Central memory CD4-positive, alpha-beta T cell (primary cell): ENCODE measurements around the gene NPHS1.
"Not testable (repeated sequence)": the region's sequence is repeated elsewhere in the genome, so short reads cannot be mapped to it uniquely, and the experiment has no call there.

Source experiments
- DNase-seq: peaks from one replicate; pipeline ENCODE4 v3.0.0; 2022

NPHS1 gene

DNA sequence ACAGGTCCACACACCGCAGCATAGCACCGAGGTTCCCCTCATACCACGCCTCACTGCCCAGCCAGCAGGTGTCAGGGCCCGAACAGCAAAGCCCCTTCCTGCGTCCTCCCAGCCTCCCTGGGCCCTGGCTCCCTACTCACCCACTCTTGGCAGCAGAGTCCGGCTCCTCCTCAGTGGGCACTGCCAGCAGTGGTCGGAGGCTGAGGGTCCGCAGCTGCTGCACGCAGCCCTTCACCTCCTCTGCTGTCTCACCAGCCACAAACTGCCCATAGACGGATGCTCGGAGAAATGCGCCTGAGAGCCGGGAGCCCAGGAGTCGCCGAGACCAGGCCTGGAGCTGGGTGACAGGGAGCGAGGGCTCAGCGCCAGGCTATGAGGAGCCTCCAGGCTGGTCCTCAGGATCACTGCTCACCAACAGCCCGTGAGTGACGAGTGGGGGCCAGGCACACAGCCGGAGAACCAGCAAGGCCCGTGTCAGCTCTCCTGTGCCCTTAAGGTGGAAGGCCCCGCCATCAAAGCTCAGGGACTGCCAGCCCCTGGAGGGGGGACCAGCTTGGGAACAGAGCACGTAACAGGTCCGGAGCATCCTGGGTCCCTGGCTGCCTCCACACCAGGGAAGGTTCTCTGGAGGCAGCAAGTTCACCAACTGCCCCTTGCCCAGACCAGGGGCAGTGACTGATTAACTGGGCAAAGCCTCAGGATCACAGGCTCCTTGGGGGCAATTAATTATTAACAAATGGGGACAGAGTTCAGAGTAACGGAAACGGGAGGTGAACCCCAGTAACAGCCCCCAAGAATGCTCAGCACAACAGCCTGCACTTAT lies 39.9 kb downstream of the NPHS1 start, which contains the start of gene PRODH2:
PRODH2 (minus strand) TSS at position 626 of the 823 bp plus-strand sequence; CDS start at position 586, 40 bp downstream.
- no peak for DNase-seq

DNA sequence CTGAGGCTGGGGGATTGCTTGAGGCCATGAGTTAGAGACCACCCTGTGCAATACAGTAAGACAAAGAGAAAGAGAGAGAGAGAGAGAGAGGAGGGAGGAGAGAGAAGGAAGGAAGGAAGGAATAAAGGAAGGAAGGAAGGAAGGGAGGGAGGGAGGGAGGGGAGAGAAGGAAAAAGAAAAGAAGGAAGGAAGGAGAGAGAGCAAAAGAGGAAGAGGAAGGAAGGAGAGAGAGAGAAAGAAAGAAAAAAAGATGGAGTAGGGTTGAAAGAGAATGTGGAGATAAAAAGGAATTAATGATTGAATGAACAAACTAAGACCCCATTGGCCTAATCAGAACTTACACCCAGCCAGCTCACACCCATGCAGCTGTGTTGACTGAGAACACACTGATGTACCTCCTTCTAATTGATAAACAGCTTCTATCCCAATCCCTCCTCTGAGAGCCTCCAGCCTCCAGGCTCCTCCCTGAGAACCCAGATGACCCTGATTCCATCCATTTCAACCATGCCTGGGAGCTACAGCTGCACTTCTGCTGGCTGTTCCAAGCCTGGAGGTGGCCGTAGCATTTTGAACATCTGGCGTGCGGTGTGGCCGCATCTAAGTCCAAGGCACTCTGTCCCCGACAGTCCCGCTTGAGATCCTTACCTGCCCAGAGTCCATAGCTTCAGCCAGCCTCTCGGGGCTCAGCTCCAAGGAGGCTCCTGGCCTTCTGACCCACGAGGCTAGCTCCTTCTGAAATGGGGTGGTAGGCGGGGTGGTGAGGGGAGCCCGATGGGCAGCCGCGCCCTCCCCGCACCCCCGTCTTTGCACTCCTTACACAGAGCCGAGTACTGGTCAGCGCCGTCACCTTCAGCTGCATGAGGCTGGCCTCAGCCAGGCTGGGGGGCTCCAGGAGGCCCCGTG lies 40.7 kb downstream of the NPHS1 start:
- no peak for DNase-seq

DNA sequence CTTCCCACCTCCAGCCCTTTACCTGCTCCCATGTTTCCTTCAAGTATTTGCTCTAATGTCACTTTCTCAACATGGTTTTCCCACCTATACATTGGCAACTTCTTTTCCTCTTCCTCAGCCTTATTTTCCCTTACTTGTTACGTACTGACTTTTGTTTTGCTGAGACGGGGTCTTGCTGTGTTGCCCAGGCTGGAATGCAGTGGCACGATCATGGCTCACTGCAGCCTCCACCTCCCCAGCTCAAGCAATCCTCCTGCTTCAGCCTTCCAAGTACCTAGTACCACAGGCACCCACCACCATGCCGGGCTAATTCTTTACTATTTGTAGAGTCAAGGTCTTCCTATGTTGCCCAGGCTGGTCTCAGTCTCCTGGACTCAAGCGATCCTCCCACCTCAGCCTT lies 44.7 kb downstream of the NPHS1 start:
- no peak for DNase-seq

DNA sequence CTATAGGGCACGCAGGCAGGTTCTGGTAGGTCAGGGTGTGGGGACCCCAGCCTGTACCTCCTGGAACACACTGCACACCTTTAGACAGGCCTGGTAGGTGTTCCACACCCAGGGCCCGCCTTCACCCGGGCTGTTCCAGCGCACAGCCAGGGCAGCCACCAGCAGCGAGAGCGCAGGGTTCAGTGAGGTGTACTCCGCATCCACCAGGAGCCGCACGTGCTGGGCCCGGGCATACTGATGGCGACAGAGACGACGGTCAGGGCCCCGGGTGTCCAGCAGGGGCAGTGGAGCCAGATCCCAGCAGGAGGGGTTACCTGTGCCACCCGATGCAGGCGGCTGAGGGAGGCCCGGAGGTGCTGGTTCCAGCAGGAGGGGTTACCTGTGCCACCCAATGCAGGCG lies 45.7 kb downstream of the NPHS1 start:
- no peak for DNase-seq

DNA sequence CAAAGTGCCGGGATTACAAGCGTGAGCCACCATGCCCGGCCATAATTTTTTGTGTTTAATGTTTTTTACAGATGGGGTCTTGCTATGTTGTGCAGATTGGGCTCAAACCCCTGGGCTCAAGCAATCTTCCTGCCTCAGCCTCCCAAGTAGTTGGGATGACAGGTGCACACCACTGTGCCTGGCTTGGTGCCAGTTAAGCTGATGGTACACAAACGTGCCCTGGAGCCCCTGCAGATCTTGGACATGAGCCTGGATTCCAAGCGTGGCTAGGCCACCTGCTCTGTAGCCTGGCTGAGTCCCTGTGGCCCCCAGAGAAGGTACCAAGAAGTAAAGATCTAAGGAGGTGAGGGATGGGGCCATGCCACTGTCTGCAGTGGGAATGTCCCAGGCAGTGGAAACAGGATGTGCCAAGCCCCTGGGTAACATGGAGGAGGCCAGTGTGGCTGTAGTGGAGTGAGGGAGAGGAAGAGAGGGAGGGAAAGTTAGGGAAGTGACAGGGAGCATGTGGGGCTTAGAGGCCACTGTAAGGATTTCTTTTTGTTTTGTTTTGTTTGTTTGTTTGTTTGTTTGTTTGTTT lies 46.7 kb downstream of the NPHS1 start:
- no peak for DNase-seq

DNA sequence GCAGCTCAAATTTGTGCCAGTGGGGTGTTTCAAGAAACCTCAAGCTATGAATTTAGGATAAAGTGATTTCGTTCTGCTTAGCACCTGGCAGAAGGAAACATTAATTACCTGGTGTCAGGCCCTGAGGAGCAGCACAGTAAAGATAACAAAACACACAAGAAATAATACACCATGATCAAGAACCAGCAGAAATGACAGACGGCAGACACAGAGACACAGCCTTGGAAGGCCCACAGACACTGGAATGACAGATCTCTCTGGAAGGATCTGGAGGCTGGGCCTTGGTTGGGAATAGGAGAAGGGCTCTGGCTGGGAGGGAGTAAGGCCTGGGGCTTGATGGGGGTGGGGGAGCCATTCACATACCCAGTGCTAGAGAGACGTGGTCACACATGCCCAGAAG lies 50.5 kb downstream of the NPHS1 start:
- no peak for DNase-seq

DNA sequence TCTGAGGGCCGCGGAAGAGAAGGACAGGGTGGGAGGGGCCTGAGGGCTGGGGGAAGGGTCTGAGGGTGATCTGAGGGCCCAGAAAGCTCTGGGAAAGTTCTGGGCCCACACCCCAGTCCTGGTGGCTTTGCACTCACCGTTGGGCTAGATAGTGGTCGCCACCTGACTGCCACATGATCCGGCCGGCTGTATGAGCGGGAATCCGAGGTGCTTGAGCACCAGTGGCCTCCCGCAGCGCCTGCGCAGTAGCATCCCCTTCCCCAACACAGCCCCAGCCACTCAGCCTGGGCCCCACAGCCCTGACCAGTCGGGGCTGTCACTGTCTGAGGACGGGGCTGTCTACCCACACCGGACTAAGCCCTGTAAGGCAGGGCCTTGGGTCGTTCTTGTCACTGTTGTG lies 54.6 kb downstream of the NPHS1 start:
- no peak for DNase-seq

DNA sequence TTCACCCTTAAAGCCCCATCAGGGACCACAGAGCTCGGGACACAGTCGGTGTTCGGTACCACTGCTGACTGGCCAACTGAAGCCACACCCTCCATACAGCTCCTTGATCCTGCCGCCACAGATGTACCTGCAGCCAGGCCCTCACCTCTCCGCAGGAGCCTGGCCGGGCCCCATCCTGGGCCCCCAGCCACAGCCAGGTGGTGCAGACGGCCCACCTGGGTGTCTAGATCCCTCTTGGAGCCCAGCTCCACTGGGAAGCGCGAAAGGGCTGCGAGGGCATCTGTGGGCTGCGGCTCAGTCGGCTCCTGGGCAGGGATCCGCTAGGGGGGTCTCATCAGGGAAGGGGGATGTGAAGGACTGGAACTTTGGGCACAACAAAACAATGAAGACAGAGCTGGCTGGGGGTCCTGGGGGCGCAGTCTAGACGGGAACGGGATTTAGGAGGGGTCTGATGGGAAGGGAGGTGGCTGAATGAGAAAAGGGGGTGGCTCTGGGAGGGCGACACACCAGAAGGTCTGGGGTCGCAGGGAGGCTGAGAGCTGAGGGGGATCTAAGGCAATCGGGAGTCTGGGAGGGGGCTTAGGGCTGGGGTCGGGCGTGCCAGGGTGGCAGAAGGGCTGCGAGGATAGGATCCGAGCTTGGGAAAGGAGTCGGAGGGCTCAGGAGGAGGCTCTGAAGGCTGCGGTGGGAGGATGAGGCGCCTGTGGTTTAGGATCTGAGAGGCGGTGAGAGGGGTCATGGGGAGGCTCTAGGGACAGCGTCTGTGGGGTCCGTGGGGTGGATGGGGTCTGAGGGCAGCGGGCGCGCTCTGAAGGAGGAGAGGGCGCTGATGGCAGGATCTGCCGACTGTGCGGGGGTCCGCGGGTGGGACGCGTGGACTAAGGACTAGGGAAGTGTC lies 55.4 kb downstream of the NPHS1 start:
- no peak for DNase-seq

DNA sequence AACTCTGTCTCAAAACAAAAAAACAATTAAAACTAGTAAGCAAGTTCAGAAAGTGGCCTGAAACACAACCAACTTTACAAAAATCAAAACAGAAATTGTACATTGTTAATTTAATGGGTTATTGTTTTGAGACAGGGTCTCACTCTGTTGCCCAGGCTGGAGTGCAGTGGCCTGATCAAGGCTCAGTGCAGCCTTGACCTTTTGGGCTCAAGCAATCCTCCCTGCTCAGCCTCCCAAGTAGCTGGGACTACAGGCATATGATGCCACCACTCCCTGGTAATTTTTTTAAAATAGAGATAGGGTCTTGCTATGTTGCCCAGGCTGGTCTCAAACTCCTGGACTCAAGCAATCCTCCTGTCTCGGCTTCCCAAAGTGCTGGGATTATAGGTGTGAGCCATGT lies 56.7 kb downstream of the NPHS1 start:
- DNase-seq = not testable (repeated sequence)

DNA sequence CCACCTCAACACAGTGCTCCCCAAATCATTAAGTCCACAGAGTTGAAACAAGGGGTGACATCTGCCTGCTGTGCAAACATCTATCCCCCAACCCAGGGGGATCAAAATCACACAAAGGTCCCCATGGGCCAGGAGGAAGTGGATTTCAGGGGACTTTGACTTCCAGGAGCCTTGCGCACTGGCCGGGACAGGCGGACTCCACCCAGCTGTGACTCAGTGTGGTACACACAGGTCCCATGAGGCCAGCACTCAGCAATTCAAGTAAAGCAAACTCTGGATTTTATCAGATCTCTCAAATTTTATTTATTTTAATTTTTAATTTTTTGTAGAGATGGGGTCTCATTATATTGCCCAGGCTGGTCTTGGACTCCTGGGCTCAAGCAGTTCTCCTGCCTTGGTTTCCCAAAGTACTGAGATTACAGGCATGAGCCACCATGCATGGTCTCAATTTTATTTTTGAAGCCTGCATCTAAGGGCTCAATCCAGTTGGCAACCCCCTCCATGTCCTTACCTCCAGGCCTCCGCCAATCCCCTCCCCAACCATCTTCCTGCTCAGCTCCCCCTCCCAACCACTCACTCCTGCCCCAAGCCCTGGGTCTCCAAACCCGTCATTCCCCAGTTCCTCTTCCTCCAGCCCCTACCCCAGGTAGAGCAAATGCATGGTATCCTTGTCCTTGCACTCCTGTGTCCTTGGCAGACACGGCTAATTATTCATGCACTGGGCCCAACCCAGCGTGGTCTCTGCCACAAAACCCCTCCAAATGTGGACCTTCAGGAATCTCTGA lies 58.7 kb downstream of the NPHS1 start:
- no peak for DNase-seq

DNA sequence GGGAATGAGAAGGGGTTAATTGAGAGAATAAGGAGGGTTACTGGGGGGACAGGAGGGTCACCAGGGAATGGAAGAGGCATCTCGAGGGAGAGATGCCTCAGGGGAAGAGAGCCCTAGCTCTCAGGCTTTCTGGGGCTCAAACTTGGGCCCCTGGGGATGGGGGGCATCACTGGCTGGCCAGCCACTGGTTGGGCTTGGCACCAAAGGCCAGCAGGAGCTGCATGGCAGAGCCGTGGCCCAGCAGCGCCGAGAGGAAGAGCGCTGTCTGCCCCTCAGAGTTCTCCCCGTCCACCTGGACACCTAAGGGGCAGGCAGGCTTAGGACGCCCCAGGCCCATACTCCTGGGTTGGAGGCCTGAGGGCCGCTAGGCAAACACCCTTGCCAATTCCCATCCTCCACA lies 59.4 kb downstream of the NPHS1 start:
- DNase-seq = no peak

DNA sequence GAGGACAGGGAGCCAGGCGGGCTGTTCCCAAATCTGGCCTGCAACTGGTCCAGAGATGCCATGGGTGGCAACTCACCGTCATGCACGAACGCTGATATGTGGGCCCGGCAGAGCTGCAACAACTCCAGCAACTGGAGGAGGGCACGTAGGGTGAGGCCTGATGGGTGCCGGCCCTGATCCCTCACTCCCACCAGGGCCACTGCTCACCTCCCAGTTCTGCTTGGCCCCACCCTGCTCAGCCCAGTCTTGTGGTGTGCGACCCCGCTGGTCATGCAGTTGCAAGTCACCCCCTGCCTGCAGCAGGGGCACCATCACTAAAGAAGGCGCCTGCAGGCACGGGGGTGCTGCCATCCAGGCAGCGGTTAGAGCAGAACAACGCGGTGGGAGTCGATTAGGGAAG lies 60.0 kb downstream of the NPHS1 start:
- no peak for DNase-seq

DNA sequence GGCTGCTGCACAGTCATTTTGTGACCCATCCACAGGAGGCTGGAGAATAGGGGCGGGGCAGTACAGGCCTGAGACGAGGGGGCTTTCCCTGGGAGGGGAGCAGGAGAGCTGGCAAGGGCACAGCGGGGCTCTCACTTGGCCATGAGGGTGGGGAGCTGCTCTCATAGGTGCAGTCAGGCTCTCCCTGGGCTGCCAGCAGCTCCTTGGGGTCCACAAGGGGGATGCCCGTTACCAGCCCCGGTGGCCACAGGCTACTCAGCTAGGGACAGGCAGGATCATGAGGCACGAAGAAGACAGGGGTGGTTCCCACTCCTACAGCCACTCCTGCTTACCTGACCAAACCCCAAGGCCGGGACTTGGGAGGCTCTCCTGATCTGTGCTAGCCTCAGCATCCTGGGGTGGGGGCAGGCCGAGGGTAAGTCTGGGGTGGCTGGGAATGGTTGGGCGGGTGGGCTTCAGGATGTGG lies 60.5 kb downstream of the NPHS1 start:
- no peak for DNase-seq

DNA sequence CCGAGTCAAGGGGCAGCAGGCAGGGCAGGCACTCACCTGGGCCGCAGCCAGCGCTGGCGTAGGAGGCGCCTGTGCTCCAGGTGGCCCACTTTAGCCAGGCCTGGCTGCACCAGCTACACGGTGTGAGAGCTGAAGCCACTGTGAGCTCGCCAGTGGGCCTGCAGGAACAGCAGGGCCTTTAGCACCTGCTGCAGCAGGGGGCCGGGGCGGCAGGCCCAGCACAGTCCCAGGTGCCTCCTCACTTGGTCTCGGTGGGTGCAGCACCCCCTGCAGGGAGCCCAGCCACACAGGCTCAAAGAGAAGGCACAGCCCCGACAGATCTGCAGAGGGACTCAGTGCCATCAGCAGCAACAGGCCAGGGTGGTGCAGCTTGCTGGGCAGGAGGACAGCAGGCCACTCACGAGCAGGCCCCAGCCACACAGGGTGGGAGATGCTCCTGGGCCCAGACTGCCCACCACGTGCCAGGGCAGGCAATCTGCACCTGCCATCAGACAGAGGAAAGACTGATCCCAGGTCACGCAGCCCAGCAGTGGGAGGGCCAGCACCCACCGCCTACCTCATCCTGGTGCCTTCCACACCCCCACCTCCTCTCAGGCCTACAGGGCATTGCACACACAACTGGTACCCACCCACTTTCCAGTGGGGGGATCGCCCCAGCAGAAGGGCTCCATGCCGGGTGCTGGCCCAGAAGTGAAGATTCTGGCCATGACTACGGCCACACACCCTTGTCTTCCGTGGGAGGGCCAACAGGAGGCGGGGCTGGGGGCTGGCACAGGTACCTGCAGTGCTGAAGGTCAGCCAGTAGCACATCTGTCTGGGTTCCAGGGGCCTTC lies 61.1 kb downstream of the NPHS1 start:
- no peak for DNase-seq

DNA sequence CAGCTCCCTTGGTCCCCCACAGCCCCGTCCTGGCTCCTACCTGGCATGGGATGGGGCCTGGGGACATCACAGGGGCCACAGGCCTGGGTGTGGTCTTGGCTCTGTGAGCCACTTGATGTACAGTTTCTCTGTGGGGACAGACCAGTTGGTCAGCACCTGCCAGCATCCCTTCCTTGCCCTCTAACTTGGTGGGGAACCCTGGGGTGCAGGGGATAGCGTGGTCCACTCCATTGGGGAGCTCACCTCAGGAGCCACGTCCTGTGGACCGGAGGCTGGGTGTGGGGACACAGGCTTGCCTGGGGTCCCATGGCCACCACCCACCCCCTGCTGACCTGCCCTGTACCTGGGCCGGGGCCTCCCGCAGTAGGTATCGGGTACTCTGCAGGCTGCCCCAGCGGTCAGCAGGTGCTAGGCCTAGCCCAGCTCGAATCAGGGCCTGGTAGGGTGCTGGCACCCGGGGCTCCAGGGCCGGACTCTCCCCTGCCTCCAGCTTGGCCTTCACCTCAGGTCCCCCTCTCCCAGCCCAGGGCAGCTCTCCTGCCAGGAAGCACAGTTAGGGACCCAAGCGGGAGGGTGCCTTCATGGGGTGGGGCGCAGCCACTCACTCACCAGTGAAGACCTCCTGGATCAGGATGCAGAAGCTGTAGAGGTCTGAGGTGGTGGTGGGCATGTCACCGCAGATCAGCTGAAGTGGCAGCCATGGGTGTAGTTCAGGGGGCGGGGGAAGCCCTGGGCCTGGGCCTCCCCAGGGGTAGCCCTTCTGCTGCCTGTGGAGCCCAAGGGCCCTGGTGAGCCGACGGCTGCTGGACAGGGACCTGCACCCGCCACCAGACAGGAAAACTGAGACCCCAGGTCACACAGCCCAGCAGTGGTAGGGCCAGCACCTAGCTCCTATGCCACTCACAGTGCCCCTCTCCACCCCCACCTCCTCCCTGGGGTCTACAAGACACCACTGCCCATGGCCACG lies 62.0 kb downstream of the NPHS1 start:
- DNase-seq = no peak

DNA sequence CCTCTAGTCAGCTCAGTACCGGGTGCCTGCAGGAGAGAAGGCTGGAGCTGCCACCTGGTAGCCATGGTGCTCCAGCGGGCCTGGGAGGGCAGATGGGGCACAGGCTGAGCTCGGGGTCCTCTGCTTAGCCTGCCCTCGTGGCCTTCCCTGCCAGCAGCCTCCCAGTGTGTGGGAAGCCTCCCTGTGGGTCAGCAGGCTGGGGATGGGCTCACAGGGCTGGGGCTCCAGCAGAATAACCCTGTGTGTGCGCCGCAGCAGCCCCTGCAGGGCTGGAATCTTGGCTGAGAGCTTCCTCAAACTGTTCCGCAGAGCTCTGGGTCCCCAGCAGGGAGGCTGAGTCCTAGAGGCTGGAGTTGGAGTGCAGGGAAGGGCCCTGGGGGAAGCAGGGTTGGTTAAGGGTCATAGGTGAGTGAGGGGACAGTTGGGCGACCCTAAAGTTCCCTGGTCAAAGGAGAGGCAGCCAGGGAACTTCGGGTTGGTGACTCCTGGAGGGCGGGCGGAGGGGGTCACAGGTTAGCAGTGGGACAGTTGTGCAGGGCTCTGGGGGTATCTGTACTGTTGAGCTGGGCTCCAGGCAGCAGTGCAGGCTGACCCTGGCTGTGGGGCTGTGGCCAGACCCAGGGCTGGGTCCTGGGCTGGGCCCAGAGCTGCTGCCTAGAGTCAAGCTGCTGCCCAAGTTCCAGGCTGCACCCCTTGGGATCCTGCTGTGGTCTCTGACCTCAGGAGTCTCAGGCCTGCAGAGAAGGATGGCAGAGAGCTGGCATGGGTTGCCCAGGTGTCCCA lies 62.9 kb downstream of the NPHS1 start:
- no peak for DNase-seq

DNA sequence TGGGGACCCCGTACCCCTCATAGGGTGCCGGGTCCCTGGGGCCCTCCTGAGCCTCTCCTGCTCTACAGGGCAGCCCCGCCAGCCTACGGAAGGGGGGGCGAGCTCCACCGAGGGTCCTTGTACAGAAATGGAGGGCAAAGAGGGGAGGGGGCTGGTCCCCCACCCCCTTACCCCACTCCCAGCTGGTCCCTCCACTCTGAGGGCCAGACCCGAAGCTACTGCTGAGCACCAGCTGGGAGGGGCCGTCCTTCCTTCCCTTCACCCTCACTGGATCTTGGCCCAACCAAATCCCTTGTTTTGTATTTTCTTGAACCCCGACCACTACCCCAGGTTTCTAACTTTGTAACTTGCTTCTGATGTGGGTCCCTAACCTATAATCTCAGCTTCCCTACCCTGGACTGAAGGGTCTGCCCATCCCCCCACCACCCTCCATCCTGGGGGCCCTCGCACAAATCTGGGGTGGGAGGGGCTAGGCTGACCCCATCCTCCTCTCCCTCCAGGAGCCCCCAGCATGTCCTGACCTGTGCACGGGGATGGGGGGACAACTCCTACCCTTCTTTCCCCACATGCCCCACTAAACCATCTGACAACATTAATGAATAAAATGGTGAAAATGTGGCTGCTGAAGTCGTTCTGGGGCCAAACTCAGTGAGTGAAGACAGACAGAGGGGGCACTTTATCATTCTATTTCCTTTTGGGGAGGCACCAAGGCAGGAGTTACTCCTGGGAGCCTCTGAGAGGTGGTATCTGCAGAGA lies 63.9 kb downstream of the NPHS1 start:
- no peak for DNase-seq
